Measurements from ENCODE around the gene TRIM66.

DNA sequence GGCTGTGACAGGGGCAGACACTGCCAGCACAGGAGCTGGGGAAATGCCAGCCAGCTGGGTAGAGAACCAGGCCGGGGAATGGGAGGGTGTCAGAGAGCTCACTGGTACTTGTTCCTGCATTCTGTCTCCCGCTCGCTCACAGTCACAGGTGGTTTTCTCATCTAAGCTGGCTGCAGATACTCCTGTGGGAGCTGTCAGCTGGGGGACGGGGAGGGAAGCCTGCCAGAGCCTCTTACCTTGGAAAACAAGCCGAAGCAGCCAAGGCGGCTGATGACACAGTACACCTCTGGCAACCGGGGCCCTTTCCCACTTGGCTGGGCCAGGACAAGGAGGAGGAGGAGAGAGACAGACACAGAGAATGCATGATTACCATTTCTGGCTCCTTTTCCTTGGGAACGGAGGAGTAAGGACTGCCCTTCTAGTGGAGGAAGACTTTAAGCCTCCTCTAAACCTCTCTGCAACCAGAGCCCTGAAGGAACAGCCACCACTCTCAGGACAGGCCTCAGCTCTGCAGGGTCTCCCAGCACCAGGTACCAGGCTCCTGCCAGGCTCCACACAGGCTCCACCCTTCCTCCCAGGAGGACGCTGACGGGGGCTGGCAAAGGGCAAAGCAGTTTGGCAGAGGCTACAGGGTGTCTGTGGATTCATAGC lies 25.2 kb upstream of the TRIM66 start:
- no peak for TF ChIP-seq CTCF (IDR thresholded peaks at IDR 0.05)
- no peak for TF ChIP-seq POLR2A (IDR thresholded peaks at IDR 0.05)

Measured in Peyer's patch (tissue), 4 donors.